GM23338 (cell line): ENCODE data around the gene ADAMTS18.

Experiments
- CREB1 ChIP-seq: fragments of 250-450 bp; sonication (Bioruptor Pico); IDR thresholded peaks from 2 replicates; pipeline ENCODE4 v1.5.0; 2020; ENCODE audit warnings: low read depth, mild to moderate bottlenecking, moderate library complexity
- CTCF ChIP-seq, 2 experiments: fragments of 200-600 bp in 1 of 2; sonication (generic) in 1 of 2; conservative IDR thresholded peaks; 2 replicates each; pipeline versions ENCODE4 v1.5.1 to v1.6.1; 2016 to 2017; ENCODE audit warnings: antibody characterized with exemption in 2 of 2, low read depth in 2 of 2, mild to moderate bottlenecking in 2 of 2, moderate library complexity in 1 of 2
- EZH2 ChIP-seq: fragments of 200-600 bp; sonication (generic); IDR thresholded peaks from one replicate; pipeline ENCODE4 v1.8.0; 2017; ENCODE audit warnings: antibody characterized with exemption, mild to moderate bottlenecking, low read depth; ENCODE audit not compliant: unreplicated experiment
- EZH2phosphoT487 ChIP-seq: fragments of 200-600 bp; sonication (generic); IDR thresholded peaks from one replicate; pipeline ENCODE4 v1.8.1; 2018; ENCODE audit warnings: antibody characterized with exemption; ENCODE audit not compliant: unreplicated experiment
- JUNB ChIP-seq: IDR thresholded peaks from one replicate; pipeline ENCODE4 v1.6.1; 2016; ENCODE audit warnings: antibody characterized with exemption; ENCODE audit not compliant: unreplicated experiment
- NANOG ChIP-seq: IDR thresholded peaks from 2 replicates; pipeline ENCODE4 v1.6.1; 2016; ENCODE audit warnings: antibody characterized with exemption, borderline replicate concordance
- POLR2AphosphoS5 ChIP-seq: IDR thresholded peaks from 2 replicates; pipeline ENCODE4 v1.6.1; 2016; ENCODE audit warnings: antibody characterized with exemption, low read depth
- REST ChIP-seq: IDR thresholded peaks from one replicate; pipeline ENCODE4 v1.6.1; 2018; ENCODE audit warnings: antibody characterized with exemption; ENCODE audit not compliant: unreplicated experiment
- STAT1 ChIP-seq: IDR thresholded peaks from one replicate; pipeline ENCODE4 v1.6.1; 2016; ENCODE audit warnings: antibody characterized with exemption; ENCODE audit not compliant: unreplicated experiment
- ZNF114 ChIP-seq: fragments of 250-450 bp; sonication (Bioruptor Pico); IDR thresholded peaks from 2 replicates; pipeline ENCODE4 v1.5.0; 2020; ENCODE audit warnings: mild to moderate bottlenecking, moderate library complexity
- ZNF331 ChIP-seq: fragments of 250-450 bp; sonication (Bioruptor Pico); IDR thresholded peaks from 2 replicates; pipeline ENCODE4 v1.5.0; 2020; ENCODE audit warnings: low read depth, mild to moderate bottlenecking, moderate library complexity
- TF ChIP-seq, protein P1 (sequence below): fragments of 250-450 bp; sonication (Bioruptor Pico); IDR thresholded peaks from 2 replicates; pipeline ENCODE4 v1.5.0; 2020; ENCODE audit warnings: mild to moderate bottlenecking, moderate library complexity
- TF ChIP-seq, protein P2 (sequence below): IDR thresholded peaks from 2 replicates; pipeline ENCODE4 v1.6.1; 2016; ENCODE audit warnings: antibody characterized with exemption

DNA sequence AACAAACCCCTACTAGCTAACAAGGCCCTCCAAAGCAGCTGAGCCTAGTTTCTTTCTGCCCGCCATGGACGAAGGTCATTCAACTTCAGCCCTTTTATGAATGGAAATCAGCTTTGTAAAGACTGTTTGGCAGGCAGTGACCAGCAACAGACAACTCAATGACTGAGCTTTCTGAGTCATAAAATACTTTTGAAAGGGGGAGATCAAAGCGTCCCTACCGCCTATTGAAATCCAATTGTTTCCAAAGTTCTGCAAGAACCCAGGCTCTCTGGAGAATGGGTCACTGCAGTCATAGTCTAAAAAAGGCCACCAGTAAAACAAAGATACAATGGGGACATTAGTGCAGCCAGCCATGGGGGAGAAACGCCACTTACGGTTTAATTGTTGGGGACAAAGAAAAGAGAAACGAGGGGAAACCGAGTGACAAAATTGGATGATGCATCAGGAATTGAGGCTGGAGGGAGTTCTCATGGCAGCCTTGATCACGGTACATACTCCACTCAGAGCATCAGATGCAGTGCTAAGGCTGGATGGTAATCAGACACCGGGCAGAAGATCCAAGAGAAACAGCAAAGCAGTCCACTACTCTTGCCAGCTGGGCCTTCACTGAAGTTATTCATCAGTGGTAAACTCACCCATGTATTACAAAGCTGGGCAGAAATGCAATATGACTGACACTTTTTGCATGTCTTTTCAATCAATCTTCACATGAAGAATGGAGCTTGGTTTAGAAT lies 9.8 kb downstream of the ADAMTS18 start:
- TF ChIP-seq CTCF (conservative IDR thresholded peaks at IDR 0.05; ENCODE audit: low read depth in 2 of 2) = no peak
- TF ChIP-seq POLR2AphosphoS5 = no peak
- no peak for TF ChIP-seq EZH2
- TF ChIP-seq CREB1 (CRISPR knock-in tag) = no peak
- no peak for TF ChIP-seq NANOG
- no peak for TF ChIP-seq EZH2phosphoT487
- no peak for TF ChIP-seq JUNB
- TF ChIP-seq REST = no peak
- TF ChIP-seq, protein P1, sequence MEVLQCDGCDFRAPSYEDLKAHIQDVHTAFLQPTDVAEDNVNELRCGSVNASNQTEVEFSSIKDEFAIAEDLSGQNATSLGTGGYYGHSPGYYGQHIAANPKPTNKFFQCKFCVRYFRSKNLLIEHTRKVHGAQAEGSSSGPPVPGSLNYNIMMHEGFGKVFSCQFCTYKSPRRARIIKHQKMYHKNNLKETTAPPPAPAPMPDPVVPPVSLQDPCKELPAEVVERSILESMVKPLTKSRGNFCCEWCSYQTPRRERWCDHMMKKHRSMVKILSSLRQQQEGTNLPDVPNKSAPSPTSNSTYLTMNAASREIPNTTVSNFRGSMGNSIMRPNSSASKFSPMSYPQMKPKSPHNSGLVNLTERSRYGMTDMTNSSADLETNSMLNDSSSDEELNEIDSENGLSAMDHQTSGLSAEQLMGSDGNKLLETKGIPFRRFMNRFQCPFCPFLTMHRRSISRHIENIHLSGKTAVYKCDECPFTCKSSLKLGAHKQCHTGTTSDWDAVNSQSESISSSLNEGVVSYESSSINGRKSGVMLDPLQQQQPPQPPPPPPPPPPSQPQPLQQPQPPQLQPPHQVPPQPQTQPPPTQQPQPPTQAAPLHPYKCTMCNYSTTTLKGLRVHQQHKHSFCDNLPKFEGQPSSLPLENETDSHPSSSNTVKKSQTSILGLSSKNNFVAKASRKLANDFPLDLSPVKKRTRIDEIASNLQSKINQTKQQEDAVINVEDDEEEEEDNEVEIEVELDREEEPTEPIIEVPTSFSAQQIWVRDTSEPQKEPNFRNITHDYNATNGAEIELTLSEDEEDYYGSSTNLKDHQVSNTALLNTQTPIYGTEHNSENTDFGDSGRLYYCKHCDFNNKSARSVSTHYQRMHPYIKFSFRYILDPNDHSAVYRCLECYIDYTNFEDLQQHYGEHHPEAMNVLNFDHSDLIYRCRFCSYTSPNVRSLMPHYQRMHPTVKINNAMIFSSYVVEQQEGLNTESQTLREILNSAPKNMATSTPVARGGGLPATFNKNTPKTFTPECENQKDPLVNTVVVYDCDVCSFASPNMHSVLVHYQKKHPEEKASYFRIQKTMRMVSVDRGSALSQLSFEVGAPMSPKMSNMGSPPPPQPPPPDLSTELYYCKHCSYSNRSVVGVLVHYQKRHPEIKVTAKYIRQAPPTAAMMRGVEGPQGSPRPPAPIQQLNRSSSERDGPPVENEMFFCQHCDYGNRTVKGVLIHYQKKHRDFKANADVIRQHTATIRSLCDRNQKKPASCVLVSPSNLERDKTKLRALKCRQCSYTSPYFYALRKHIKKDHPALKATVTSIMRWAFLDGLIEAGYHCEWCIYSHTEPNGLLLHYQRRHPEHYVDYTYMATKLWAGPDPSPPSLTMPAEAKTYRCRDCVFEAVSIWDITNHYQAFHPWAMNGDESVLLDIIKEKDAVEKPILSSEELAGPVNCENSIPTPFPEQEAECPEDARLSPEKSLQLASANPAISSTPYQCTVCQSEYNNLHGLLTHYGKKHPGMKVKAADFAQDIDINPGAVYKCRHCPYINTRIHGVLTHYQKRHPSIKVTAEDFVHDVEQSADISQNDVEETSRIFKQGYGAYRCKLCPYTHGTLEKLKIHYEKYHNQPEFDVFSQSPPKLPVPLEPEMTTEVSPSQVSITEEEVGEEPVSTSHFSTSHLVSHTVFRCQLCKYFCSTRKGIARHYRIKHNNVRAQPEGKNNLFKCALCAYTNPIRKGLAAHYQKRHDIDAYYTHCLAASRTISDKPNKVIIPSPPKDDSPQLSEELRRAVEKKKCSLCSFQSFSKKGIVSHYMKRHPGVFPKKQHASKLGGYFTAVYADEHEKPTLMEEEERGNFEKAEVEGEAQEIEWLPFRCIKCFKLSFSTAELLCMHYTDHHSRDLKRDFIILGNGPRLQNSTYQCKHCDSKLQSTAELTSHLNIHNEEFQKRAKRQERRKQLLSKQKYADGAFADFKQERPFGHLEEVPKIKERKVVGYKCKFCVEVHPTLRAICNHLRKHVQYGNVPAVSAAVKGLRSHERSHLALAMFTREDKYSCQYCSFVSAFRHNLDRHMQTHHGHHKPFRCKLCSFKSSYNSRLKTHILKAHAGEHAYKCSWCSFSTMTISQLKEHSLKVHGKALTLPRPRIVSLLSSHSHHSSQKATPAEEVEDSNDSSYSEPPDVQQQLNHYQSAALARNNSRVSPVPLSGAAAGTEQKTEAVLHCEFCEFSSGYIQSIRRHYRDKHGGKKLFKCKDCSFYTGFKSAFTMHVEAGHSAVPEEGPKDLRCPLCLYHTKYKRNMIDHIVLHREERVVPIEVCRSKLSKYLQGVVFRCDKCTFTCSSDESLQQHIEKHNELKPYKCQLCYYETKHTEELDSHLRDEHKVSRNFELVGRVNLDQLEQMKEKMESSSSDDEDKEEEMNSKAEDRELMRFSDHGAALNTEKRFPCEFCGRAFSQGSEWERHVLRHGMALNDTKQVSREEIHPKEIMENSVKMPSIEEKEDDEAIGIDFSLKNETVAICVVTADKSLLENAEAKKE (CRISPR knock-in tag) = no peak
- no peak for TF ChIP-seq ZNF331 (CRISPR knock-in tag)
- TF ChIP-seq ZNF114 (CRISPR knock-in tag) = no peak
- TF ChIP-seq STAT1 = no peak
- TF ChIP-seq, protein P2, sequence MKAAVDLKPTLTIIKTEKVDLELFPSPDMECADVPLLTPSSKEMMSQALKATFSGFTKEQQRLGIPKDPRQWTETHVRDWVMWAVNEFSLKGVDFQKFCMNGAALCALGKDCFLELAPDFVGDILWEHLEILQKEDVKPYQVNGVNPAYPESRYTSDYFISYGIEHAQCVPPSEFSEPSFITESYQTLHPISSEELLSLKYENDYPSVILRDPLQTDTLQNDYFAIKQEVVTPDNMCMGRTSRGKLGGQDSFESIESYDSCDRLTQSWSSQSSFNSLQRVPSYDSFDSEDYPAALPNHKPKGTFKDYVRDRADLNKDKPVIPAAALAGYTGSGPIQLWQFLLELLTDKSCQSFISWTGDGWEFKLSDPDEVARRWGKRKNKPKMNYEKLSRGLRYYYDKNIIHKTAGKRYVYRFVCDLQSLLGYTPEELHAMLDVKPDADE = no peak
